HL-60 (cell line): Measurements from ENCODE around the gene NEIL1.

Experiments
- DNase-seq, 2 experiments: peaks; one replicate each; pipeline ENCODE4 v3.0.0-alpha.2; 2010 to 2020; ENCODE audit warnings: low read depth in 1 of 2, low spot score in 1 of 2
- H3K27ac ChIP-seq: fragments of 250-450 bp; sonication (Bioruptor Pico); replicated peaks from 2 replicates; pipeline ENCODE4 v1.5.1; 2020; ENCODE audit warnings: mild to moderate bottlenecking, moderate library complexity
- H3K27me3 ChIP-seq: fragments of 250-450 bp; sonication (Bioruptor Pico); 2 replicates; pipeline ENCODE4 v1.5.1; 2021; ENCODE audit warnings: mild to moderate bottlenecking, moderate library complexity; ENCODE audit not compliant: insufficient read depth, poor library complexity, severe bottlenecking
- H3K4me3 ChIP-seq: replicated peaks from 2 replicates; pipeline ENCODE4 v1.5.1; 2011; ENCODE audit warnings: mild to moderate bottlenecking, control low read depth, low read length; ENCODE audit not compliant: insufficient read depth
- GABPA ChIP-seq: IDR thresholded peaks from 2 replicates; pipeline ENCODE4 v1.6.1; 2012; ENCODE audit warnings: low read depth
- POLR2AphosphoS5 ChIP-seq: IDR thresholded peaks from 2 replicates; pipeline ENCODE4 v1.6.1; 2012; ENCODE audit warnings: low read depth
- REST ChIP-seq: IDR thresholded peaks from 2 replicates; pipeline ENCODE4 v1.6.1; 2012; ENCODE audit warnings: low read depth; ENCODE audit not compliant: insufficient replicate concordance
- SPI1 ChIP-seq: IDR thresholded peaks from 2 replicates; pipeline ENCODE4 v1.6.1; 2012; ENCODE audit warnings: low read depth, mild to moderate bottlenecking, borderline replicate concordance
- TF ChIP-seq, protein P1 (sequence below): IDR thresholded peaks from one replicate; pipeline ENCODE4 v1.5.1; 2011; ENCODE audit warnings: low read length, control low read depth, inconsistent platforms; ENCODE audit not compliant: insufficient read depth

NEIL1 gene

DNA sequence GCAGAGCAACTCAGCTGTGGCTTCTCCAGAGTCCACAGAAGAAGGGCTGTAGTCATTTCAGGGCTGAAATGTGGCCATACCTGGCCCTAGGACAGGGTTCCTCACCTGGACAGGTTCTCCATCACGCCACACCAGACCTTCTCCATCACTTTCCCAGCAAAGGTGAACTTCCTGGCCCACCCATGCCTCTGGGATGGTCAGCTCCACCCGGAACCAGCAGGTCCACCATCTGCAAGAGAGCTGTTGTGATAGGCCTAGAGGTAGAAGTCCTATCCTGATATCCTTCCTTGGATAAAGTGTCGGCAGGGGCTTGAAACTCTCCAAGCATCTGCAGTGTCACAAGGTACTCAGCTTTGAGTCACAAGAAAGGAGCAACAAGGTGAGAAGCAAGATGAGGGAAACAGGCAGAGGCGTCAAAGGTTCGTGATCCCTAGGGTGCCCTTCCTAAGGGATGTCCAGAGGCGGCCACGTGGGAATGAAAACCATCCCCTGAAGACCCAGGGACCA lies 20.6 kb downstream of the NEIL1 start:
- no peak overlapping the region for H3K27ac ChIP-seq
- H3K27me3 ChIP-seq: no peaks in the 10 kb centered on the region
- H3K4me3 ChIP-seq: peak overlapping the region; percentile 71; the same call in 1 of the 2 replicates
- TF ChIP-seq, protein P1, sequence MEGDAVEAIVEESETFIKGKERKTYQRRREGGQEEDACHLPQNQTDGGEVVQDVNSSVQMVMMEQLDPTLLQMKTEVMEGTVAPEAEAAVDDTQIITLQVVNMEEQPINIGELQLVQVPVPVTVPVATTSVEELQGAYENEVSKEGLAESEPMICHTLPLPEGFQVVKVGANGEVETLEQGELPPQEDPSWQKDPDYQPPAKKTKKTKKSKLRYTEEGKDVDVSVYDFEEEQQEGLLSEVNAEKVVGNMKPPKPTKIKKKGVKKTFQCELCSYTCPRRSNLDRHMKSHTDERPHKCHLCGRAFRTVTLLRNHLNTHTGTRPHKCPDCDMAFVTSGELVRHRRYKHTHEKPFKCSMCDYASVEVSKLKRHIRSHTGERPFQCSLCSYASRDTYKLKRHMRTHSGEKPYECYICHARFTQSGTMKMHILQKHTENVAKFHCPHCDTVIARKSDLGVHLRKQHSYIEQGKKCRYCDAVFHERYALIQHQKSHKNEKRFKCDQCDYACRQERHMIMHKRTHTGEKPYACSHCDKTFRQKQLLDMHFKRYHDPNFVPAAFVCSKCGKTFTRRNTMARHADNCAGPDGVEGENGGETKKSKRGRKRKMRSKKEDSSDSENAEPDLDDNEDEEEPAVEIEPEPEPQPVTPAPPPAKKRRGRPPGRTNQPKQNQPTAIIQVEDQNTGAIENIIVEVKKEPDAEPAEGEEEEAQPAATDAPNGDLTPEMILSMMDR: no peak
- TF ChIP-seq POLR2AphosphoS5 (no peak), SPI1 (no peak), GABPA (no peak), REST (no peak)
- no peak for DNase-seq

- peak within 1 kb of the TSS; percentile 93 for H3K27ac ChIP-seq
Observed at GRCh38 chr15:75367913-75368688, 21.3 kb downstream of the NEIL1 start, which contains the start of gene MAN2C1. TSS of gene MAN2C1 (minus strand) at chr15:75368607. CDS start at chr15:75368583, 24 bp downstream.

More at GRCh38 chr15:75367913-75368688, 21.3 kb downstream of the NEIL1 start, which contains the start of gene MAN2C1:
- DNase-seq: peak; percentile 98
- peak within 1 kb of the TSS; percentile 71 for H3K4me3 ChIP-seq
- H3K27me3 ChIP-seq: no peaks in the 10 kb centered on the region
- peak; percentile 54 for TF ChIP-seq REST
- peak; percentile 98 for TF ChIP-seq GABPA
- TF ChIP-seq POLR2AphosphoS5: peak; percentile 95
- peak; percentile 90 for TF ChIP-seq SPI1
- TF ChIP-seq, protein P1: peak; percentile 71
